Measurements from ENCODE around the gene ANAPC7.

Gene ANAPC7

DNA sequence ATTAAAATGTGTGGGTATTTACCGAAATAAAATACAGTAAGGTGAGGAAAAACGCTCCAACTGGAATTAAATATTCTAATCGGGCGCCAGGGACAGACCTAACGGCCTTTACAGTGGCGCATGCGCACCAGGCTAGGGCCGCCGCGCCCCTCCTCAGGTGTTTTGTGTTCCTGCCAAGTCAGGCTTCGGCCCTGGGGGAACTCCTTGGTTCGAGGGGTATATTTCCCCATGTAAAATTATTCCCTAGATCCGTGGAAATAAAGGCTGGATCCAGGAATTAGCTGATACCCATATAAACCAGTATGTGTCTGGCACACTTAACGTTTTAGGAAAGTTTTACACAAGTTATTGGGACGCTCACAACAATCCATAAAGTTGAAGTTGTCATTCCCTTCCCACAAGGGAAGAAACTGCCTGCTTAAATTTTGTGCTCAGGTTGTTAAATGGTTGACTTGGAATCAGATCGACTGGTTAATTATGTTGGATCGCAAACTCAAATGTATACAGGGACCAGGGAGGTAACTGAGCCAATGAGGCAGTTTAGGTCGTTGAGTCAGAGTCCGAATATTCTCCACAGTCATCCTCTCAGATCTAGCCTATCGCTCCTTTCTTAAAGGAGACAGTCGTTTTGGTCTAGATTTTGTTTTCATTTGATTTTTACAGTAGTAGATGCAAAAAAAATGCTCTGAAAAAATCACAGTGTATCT is 621 bp upstream of the ANAPC7 start:
- H4K20me1 ChIP-seq (ENCODE audit: low read depth, low read length) = no peaks in the 10 kb centered on the region
- H3K27ac ChIP-seq (ENCODE audit: low read depth, low read length) = peak overlapping the region; percentile 90
- H2AFZ ChIP-seq (ENCODE audit: low read depth, low read length, severe bottlenecking) = peak overlapping the region; percentile 96
- no peaks in the 10 kb centered on the region for H3K9me2 ChIP-seq (replicated peaks; ENCODE audit: insufficient read depth, low read length)
- no peaks in the 10 kb centered on the region for H3K27me3 ChIP-seq (ENCODE audit: low read length)
- peak overlapping the region; percentile 90 for H3K9ac ChIP-seq (ENCODE audit: low read length)
- TF ChIP-seq EZH2phosphoT487 (conservative IDR thresholded peaks at IDR 0.05; ENCODE audit: low read length) = no peak
- TF ChIP-seq, protein P1, sequence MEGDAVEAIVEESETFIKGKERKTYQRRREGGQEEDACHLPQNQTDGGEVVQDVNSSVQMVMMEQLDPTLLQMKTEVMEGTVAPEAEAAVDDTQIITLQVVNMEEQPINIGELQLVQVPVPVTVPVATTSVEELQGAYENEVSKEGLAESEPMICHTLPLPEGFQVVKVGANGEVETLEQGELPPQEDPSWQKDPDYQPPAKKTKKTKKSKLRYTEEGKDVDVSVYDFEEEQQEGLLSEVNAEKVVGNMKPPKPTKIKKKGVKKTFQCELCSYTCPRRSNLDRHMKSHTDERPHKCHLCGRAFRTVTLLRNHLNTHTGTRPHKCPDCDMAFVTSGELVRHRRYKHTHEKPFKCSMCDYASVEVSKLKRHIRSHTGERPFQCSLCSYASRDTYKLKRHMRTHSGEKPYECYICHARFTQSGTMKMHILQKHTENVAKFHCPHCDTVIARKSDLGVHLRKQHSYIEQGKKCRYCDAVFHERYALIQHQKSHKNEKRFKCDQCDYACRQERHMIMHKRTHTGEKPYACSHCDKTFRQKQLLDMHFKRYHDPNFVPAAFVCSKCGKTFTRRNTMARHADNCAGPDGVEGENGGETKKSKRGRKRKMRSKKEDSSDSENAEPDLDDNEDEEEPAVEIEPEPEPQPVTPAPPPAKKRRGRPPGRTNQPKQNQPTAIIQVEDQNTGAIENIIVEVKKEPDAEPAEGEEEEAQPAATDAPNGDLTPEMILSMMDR (IDR thresholded peaks at IDR 0.05; ENCODE audit: insufficient read depth, low read length, poor library complexity, severe bottlenecking) = no peak
- H3K4me3 ChIP-seq (ENCODE audit: insufficient read depth, low read length, poor library complexity, severe bottlenecking) = peak overlapping the region; percentile 87
- H3K4me2 ChIP-seq (ENCODE audit: low read depth, low read length, poor library complexity, severe bottlenecking) = peak overlapping the region; percentile 85
- H3K79me2 ChIP-seq (ENCODE audit: insufficient read depth, low read length) = peaks cover 44% of the 10 kb centered on the region
- H3K36me3 ChIP-seq (ENCODE audit: low read length) = peaks cover 3% of the 10 kb centered on the region; the same call in 1 of the 2 replicates
- no peaks in the 10 kb centered on the region for H3F3A ChIP-seq (ENCODE audit: insufficient read depth)
- no peaks in the 10 kb centered on the region for H3K9me3 ChIP-seq (ENCODE audit: insufficient read depth, low read length)

DNA sequence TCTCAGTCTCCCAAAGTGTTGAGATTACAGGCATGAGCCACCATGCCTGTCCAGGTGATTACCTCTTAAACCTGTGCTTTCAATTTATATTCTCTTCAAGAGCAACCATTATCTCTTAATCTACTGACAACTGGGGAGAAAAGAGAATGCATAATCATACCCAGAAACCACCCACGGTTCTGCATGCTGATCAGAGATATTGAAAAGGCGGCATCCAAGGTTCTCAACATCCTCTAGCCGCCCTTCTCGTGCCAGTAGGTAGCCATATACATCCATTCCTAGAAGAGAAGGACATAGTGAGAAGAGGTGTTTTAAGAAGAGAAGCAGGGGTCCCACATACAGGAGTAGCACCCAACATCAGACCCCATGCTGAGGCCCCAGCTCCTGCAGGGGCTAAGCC is 20.8 kb downstream of the ANAPC7 start:
- H3K36me3 ChIP-seq (ENCODE audit: low read length) = peaks cover 30% of the 10 kb centered on the region; the same call in 1 of the 2 replicates

DNA sequence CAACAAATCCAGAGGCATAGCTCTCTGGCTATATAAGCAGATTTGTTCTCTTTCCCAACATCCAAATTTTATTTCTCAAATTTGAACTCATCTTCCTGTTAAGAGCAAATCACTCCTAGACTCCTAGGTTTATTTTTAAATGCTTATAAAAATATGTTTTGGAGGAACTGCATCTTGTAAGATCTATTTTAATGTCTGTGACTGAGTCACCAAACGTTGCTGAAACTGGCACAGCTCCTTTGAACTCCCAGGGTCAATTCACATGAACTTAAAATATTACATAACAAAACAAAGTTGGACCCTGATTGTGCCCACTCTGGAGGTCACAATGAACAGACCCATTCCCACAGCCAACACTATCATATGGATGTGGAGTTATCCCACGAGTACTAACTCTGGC is 23.9 kb downstream of the ANAPC7 start:
- H3K36me3 ChIP-seq (ENCODE audit: low read length) = peaks cover 24% of the 10 kb centered on the region; the same call in 1 of the 2 replicates
- no peaks in the 10 kb centered on the region for H3K79me2 ChIP-seq (ENCODE audit: insufficient read depth, low read length)
- H3K27ac ChIP-seq (ENCODE audit: low read depth, low read length) = no peak overlapping the region

More for the DNA sequence above, 20.8 kb downstream of the ANAPC7 start:
- Histone ChIP-seq H4K20me1 (ENCODE audit: low read depth, low read length) (no peaks in the 10 kb centered on the region), H3K9me3 (ENCODE audit: insufficient read depth, low read length) (no peaks in the 10 kb centered on the region), H3K79me2 (ENCODE audit: insufficient read depth, low read length) (peaks cover 4% of the 10 kb centered on the region; the same call in 1 of the 2 replicates), H3K4me2 (ENCODE audit: low read depth, low read length, poor library complexity, severe bottlenecking) (no peak overlapping the region), H3K27me3 (ENCODE audit: low read length) (no peaks in the 10 kb centered on the region), H3K9me2 (replicated peaks; ENCODE audit: insufficient read depth, low read length) (no peaks in the 10 kb centered on the region), H3K9ac (ENCODE audit: low read length) (no peak overlapping the region), H3K4me3 (ENCODE audit: insufficient read depth, low read length, poor library complexity, severe bottlenecking) (no peak overlapping the region), H3K27ac (ENCODE audit: low read depth, low read length) (no peak overlapping the region), H2AFZ (ENCODE audit: low read depth, low read length, severe bottlenecking) (no peak overlapping the region), H3F3A (ENCODE audit: insufficient read depth) (no peaks in the 10 kb centered on the region)
- no peak for TF ChIP-seq EZH2phosphoT487 (conservative IDR thresholded peaks at IDR 0.05; ENCODE audit: low read length)
- TF ChIP-seq, protein P1 (IDR thresholded peaks at IDR 0.05; ENCODE audit: insufficient read depth, low read length, poor library complexity, severe bottlenecking) = no peak

More for the DNA sequence above, 23.9 kb downstream of the ANAPC7 start:
- H3K9ac ChIP-seq (ENCODE audit: low read length) = no peak overlapping the region
- H4K20me1 ChIP-seq (ENCODE audit: low read depth, low read length) = no peaks in the 10 kb centered on the region
- H2AFZ ChIP-seq (ENCODE audit: low read depth, low read length, severe bottlenecking) = no peak overlapping the region
- H3K4me3 ChIP-seq (ENCODE audit: insufficient read depth, low read length, poor library complexity, severe bottlenecking) = no peak overlapping the region
- no peaks in the 10 kb centered on the region for H3F3A ChIP-seq (ENCODE audit: insufficient read depth)
- no peak for TF ChIP-seq EZH2phosphoT487 (conservative IDR thresholded peaks at IDR 0.05; ENCODE audit: low read length)
- TF ChIP-seq, protein P1 (IDR thresholded peaks at IDR 0.05; ENCODE audit: insufficient read depth, low read length, poor library complexity, severe bottlenecking) = no peak
- no peaks in the 10 kb centered on the region for H3K9me2 ChIP-seq (replicated peaks; ENCODE audit: insufficient read depth, low read length)
- no peak overlapping the region for H3K4me2 ChIP-seq (ENCODE audit: low read depth, low read length, poor library complexity, severe bottlenecking)
- H3K27me3 ChIP-seq (ENCODE audit: low read length) = no peaks in the 10 kb centered on the region
- H3K9me3 ChIP-seq (ENCODE audit: insufficient read depth, low read length) = no peaks in the 10 kb centered on the region

Measured in SU-DHL-6 (cell line).